Activated CD4-positive, CD25-positive, alpha-beta regulatory T cell (primary cell): ENCODE results near the gene CAVIN2.

Experiments used
- DNase-seq, 4 experiments: peaks; one replicate each; lab custom pipeline; 2025; lab: John Stamatoyannopoulos, UW

The CAVIN2 gene, protein sequence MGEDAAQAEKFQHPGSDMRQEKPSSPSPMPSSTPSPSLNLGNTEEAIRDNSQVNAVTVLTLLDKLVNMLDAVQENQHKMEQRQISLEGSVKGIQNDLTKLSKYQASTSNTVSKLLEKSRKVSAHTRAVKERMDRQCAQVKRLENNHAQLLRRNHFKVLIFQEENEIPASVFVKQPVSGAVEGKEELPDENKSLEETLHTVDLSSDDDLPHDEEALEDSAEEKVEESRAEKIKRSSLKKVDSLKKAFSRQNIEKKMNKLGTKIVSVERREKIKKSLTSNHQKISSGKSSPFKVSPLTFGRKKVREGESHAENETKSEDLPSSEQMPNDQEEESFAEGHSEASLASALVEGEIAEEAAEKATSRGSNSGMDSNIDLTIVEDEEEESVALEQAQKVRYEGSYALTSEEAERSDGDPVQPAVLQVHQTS

DNA sequence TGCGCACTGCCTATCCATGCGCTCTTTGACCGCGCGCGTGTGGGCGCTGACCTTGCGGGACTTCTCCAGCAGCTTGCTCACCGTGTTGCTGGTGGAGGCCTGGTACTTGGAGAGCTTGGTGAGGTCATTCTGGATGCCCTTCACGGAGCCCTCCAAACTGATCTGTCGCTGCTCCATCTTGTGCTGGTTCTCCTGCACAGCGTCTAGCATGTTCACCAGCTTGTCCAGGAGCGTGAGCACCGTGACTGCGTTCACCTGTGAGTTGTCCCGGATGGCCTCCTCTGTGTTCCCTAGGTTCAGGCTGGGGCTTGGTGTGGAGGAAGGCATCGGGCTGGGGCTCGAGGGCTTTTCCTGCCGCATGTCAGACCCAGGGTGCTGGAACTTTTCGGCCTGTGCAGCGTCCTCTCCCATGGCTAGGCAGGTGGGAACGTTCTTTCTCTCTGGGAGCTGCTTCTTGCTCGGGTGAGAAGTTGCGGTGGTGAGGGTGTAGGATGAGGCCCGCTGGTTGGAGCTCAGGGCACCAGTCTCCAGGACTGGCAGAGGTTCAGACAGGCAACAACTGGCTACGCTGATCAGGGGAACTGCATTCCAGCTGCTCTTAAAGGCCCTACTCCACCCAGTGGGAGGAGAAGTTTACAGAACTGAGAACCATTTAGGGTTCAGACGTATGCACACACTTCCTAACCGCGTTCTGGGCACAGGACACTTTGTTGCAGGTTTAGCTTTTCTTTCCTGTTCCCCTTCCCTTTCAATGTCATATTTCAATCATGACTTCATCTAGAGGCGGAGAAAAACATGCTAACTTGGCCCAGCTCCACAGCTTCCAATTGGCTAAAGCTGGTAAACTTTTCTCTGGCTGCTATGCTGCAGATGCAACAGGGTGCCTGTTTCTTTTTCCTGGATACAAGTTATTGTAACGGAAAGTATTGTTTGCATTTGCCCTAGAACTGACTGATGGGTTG, at the start of gene CAVIN2:
Gene CAVIN2, minus strand, starts transcription at position 574 of the 962 bp plus-strand sequence. Its CDS starts 163 bp downstream, at position 411.
- DNase-seq, result no peak

DNA sequence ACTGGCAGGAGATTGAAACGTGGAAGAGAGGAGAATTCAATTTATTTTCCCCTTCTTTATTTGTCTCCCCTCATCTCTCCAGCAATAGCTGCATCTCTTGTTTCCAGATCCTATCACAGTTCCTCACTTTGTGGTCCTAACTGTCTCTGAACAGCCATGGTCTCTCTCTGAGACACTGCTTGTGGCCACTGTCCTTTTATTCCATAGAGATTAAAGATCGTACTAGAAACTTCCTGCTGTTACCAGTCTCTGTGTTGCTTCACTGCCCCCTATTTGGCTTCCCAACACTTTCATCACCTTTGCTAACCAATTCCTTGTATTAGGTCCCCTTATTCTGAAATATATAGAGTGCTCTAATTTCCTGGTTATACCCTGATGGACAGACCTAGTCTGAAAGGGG, 48.9 kb upstream of the CAVIN2 start:
- no peak for DNase-seq

DNA sequence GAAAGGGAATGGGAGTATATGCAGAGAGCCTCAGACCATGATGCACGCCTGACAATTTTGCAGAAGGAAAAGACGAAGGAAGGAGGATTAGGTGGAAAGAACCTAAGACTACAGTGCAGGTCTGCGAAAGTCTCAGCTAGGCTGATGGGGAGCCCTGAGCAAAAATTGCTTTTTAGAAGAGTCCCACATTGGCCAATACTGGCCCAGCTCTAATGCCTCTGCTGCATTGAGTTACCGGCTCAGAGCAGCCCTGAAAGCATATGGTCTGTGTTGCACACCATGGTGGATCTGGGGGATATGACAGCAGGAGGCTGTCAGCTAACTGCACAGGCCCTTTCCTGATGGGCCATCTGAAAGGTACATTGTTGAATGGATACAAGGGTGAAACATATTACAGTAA, 48.3 kb upstream of the CAVIN2 start:
- DNase-seq, result no peak

DNA sequence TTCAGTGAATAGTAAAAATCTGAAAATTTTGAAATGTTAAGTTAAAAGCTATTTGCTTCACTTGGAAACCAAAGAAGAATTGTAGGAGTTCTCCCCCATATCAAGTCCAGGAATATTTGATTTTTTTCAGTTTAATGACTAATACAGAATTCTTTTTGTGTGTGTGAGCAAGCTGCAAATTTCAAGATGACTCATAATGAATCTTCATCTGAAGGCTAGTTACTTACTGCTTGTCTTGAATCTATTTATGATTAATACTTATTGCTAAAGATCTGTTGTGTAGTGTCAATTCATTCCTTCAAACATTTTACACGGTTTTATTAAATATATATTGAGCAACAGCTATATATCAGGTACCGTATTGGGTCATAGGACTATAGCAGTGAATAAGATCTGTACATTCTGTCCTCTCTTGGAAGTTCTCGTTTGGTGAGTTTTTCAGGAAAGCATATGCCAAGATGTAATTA, 47.8 kb upstream of the CAVIN2 start:
- no peak for DNase-seq

DNA sequence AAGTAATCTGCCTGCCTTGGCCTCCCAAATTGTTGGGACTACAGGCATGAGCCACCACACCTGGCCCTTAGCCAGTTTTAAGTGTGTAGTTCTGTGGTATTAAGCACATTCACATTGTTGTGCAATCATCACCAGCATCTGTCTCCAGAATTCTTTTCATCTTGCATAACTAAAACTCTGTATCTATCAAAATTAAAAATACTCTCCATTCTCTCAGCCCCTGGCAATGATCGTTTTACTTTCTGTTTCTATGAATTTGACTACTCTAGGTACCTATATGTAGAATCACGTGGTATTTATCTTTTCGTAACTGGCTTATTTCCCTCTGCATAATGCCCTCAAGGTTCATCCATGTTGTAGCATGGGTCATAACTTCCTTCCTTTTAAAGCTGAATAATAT, 45.5 kb upstream of the CAVIN2 start:
- DNase-seq, result no peak

DNA sequence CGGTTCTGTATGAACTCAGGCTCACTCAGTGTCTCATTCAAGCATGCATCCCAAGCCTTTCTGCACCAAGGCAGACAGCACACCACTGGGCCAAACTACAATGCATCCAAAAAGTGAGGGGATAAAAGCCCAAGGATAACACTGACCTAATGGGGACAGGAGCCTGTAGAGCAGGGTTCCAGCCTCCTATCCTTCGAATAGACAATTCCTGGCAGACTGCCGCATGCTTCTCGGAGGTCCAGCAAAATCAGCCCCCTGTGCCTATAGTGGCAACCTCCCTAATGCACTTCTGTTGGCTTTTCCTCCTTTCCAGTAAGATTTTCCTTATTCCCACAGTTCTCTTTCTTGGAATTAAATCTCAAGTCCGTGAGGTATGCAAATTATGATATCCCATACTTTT, 44.8 kb upstream of the CAVIN2 start:
- DNase-seq, result no peak

DNA sequence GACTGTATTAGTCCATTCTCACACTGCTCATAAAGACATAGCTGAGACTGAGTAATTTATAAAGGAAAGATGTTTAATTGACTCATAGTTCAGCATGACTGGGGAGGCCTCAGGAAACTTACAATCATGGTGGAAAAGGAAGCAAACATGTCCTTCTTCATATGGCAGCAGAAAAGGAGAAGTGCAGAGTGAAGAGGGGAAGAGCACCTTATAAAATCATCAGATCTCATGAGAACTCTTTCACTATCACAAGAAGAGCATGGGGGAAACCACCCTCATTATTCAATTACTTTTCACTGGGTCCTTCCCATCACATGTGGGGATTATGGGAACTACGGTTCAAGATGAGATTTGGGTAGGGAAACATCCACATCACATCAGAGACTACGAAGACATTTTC, 43.0 kb upstream of the CAVIN2 start:
- no peak for DNase-seq

DNA sequence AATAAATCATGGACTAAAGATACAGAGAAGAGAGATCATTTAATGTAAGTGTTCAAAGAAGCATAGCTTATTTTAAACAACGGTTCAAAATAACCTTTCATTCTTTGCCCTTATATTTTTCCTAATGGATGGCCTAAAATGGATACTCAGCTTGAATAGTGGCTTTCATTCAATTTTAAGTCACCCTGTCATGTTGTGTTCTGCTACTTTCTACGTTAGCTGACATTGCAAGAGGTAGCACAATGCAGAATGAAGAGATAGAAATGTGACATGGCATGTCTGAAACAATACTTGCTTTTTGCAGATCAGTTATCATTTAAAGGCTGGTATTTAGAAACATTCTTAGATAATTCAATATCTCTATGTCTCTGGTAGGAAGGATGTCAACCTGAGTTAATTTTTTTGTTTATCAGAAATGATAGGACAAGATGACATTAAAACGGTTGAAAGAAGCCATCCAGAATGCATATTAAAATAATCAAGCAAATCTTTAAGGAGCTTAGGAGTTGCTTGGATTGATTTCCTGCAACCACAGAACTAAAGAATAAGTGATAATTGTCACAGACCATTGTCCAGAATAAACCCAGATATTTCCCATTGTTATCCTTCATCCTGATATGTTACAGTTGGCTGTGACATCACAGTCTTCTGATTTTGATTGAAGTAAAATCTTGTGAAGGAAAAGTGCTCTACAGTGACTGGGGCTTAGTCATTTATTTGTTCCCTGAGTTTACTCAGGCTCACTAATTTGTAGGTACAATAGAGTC, 41.7 kb upstream of the CAVIN2 start:
- DNase-seq, result no peak

DNA sequence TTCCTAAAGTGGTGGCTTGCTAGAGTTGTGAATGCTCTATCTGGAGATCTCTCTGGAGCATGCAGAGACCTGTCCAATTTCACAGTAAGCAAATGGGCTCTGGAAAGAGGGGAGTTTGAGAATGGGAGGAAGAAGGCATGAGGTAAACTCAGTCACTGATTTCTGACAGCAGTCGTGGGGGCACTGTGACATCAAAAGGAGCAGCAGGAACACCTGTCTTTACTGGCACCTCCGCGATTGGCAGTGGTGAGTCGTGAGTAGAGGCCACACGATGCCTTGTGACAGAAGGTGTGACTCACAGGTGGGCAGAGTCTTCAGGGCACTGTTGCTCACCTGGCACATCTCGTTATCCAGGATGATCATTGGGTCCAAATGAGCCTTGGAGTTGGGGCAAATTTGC, 38.8 kb upstream of the CAVIN2 start:
- DNase-seq, result no peak

DNA sequence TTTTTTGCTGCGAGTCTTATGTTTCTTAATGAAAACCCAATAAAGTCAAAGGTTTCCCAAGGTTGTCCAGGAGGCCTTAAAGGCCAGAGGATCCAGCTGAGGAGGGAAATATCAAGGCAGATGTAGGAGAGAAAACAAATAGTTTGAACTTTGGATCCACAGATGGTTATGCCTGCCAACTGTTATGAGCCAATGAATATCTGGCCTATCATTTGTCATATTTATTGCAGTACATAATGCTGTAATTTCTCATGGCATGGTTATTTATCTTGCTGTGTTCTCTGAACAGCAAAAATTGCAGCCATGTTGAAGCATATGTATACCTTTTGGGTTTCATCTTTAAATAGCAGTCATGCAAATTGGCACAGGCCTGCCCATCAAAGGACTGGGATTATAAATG, 38.2 kb upstream of the CAVIN2 start:
- DNase-seq, result no peak

DNA sequence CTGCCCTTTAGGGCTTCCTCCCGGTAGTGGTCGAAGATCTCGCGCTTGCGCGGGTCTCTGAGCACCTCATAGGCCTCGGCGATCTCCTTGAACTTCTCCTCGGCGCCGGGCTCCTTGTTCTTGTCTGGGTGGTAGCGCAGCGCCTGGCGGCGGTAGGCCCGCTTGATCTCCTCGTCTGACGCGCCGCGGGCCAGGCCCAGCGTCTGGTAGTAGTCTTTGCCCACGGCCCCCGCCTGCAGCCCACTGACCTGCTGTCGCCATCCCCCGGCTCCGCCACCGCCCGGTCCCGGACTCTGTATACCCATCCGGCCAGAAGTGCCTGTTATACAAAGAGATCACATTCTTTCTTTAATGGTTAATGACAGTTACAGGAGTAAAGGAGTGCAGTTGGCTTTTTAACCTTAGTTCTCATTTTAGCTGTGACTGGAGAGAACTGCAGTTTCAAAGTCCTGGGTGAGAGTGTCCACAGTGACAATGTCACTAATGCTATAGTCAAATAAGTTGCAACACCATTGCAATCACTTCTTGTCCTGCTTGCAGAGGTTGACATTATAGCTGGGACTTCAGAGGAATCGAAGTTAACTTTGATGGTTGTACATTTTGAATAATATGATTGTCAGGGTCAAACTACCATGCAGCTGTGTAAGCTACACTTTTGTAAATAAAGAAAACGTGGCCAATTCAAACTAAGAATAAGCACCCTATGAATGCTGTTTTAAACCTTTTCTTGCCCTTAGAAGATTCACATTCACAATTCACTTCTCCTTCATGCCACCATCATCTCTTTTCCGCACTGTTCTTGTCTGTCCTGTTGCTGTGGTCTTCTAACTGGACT, 35.3 kb upstream of the CAVIN2 start:
- DNase-seq, result no peak

DNA sequence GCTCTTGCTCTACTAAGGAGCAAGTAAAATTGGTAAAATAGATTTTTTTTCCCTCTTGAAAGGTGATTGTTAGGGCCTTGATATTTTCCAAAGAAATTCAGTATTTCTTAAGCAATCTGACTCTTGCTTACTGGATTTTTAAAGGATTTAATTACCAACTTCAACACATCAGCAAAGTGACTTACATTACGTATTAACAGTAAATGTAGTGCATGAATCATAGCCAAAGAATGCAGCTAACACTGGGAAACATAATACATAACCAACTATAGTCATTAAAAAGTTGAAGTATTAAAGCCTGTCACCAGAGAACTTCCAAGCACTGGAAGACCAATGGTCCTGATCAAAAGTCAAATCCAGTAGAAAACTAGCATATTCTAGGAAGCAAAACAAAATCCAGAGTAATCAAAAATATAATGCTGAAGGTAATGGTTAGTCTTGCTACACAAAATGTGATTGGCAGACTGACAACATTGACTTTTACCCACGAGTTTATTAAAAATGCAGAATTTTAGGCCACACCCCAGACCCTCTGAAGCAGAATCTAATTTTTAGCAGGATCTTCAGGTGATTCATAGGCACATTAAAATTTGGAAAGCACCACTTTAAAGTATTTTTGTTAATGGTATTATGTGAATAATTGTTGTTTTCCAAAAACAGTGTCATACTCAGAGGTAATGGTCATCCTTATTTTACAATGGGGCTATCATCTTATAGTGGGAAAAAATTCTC, 31.8 kb upstream of the CAVIN2 start:
- DNase-seq, result no peak

DNA sequence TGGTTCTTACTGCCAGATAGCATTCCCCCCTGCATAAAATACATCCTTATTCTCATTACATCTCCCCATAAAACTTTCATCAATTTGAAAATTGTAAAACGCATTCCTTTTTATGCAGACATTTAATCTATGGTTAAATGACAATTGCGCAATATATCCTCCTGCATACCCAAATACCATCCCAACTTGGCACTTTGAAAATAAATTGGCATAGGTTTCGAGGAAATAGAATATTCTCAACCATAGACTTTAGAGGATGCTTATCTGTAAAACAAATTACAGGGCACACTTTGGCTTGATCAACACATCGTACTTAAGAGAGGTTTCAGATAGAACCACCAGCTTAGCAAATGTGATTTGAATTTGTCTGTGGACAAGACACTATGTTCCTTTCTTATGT, 31.0 kb upstream of the CAVIN2 start:
- DNase-seq, result no peak

DNA sequence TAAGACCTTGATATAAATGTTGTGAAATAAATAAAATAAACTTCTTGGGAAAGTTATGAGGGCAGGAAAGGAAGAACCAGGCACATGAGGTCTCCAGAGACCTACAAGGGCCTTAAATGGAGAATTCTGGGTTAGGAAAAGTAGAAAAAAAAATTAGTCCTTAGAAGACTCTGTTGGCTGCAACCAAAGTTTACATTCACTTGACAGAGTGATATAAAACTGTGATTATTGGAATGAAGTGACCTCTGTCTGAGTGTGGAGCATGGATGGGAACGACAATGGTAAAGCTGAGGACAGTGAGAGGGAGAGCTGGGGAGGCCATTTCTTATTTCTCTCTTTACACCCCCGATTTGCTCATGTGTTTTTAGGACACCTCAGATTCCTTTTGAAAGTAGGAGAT, 29.0 kb upstream of the CAVIN2 start:
- DNase-seq, result no peak

DNA sequence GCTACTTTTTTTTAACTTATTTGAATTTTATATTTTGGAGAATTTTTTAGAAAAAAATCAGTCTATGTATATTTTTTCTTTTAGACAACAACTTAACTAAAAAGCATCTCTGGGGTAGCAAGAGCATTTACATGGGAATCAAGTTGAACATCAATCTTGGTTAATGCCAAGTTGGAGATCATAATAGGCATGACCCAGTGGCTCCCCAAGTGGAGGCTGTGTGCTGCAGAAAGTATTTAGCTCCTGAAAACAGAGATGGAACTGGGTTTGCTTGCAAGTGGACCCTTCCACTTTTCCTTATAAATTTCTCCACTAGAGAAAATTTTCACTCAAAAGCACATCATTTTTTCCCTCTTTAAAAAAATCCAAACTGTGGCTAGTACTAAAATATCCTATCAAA, 23.9 kb upstream of the CAVIN2 start:
- no peak for DNase-seq

DNA sequence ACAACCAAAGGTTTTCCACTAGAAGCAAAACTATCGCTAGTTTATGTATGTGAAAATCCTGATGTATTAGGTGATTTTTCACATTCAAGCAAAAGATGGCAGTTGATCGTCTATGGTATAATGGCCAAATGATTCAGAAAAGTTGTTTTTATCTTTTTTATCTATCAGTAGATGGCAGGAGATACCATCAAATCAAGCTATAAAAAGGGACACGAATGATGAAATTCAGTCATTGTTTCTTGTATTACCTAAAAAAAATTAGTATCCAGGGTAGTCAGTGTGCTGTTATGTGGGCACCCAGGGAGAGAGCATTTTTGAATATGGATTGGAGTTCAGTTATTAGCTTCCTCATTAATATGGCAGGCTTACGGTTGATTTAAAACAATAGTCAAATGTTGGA, 22.9 kb upstream of the CAVIN2 start:
- DNase-seq, result no peak

DNA sequence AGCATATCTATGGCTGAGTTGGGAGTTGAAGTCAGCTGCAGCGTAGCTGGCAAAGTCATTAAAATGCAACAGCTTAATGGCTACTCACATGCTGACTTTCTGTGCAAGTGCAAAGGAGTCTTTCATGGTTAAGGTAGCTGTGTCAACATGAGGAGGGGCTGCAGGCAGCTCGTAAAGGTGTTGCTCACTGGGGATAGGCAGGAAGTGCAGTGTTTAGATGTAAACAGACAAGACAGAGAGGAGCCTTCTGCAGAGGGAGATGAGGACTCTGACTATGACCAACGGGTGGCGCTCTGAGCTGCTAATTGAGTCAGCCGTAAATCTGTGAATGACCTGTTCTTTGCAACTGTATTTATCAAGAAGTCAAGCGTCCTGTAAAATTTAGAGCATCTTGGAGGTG, 22.3 kb upstream of the CAVIN2 start:
- no peak for DNase-seq

DNA sequence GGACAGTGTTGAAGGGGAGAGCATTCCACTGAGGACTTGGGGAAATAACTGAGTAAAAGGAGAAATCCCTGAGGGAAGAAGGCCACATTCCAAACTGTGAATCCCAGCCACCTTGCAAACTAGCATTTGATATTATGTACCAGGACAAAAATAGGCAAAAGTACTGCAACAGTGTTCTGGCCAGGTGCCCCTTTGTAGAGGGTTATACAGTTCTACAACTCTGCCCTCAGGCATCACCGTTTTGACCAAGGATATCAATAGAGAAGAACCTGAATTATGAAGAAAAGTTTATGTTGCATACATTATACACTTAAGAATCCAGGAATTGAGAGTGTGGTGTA, 20.6 kb upstream of the CAVIN2 start:
- no peak for DNase-seq

DNA sequence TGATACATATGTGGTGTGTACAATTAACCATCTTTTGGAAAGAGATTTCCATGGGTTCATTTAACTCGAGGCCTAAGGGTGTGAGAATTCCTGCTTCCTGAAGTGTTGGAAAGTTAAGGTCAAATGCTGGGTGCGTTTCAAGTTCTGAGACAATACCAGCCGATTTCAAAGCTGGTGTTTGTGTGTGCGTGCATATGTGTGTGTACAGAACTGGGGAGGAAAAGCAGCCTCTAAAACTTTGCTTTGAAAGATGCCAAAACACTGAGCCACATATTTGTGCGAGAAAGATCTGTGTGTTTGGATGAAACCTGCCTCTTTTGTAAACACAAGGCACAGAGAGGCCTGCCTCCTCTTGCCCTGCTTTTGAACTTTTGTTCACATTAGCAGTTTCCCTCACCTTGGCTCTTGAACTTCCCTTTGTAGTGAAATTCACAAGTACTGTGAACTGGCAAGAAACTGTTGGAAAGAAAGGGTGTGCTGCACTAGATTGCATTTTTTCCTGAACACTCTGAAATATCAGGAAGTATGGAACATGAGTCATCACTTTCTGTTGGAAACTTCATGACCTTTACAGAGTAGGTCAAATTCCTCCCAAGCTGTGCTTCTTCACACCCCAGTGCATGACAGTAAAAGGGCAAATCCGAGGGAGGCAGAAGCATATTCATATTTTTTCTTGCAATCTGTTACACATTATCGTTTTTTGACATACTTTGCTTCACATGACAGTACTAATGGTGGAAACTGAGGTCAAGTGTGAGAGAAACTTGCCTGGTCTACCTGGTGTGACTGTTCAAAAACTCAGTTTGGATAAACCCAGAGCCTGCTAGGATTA, 20.0 kb upstream of the CAVIN2 start:
- DNase-seq, result no peak

DNA sequence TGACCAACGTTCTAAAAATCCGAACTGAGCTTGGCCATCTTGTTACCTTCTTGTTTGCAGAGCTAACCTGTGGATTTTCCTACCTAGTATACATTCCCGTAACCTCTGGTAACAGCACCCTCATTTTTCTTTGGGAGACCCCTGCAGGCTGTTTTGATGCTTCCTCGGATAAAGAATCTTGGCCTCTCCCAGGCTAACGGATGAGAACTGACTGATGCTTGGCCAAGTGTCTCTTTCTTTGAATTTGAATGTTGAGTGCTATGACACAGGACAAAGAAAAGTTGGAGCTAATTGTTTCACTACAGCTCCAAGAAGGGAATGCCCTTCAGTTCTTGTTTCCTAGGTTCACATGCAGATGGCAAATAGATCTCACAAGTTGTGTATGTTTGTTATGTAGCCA, 19.3 kb upstream of the CAVIN2 start:
- DNase-seq, result no peak
